ENCODE measurements around the gene DNPEP.
"Not testable (repeated sequence)": the region's sequence is repeated elsewhere in the genome, so short reads cannot be mapped to it uniquely, and the experiment has no call there.

The DNPEP gene

GRCh38 chr2:219419331-219420197 is 31.9 kb upstream of the DNPEP start:
- no peak for DNase-seq

GRCh38 chr2:219419012-219419324 is 31.3 kb upstream of the DNPEP start:
- no peak for DNase-seq

GRCh38 chr2:219418155-219419011 is 30.7 kb upstream of the DNPEP start, which contains the start of gene DES:
Gene DES, plus strand, starts transcription at chr2:219418377. Its CDS starts 86 bp downstream, at chr2:219418463.
- peak; percentile 45 for DNase-seq

GRCh38 chr2:219417374-219417773 is 29.7 kb upstream of the DNPEP start:
- peak; percentile 42 for DNase-seq

GRCh38 chr2:219416938-219417337 is 29.2 kb upstream of the DNPEP start:
- no peak for DNase-seq

- DNase-seq: no peak
These were observed 28.5 kb upstream of the DNPEP start for GRCh38 chr2:219416235-219416602.

- no peak for DNase-seq
These were observed 28.0 kb upstream of the DNPEP start for GRCh38 chr2:219415580-219416234.

GRCh38 chr2:219414857-219415256 is 27.1 kb upstream of the DNPEP start:
- no peak for DNase-seq

- no peak for DNase-seq
These were observed 22.7 kb upstream of the DNPEP start for GRCh38 chr2:219410390-219410789.

GRCh38 chr2:219409619-219410018 is 21.9 kb upstream of the DNPEP start:
- no peak for DNase-seq

GRCh38 chr2:219408631-219409030 is 20.9 kb upstream of the DNPEP start:
- peak; percentile 81 for DNase-seq

GRCh38 chr2:219408204-219408603 is 20.5 kb upstream of the DNPEP start:
- DNase-seq: peak; percentile 48

GRCh38 chr2:219407343-219407742 is 19.6 kb upstream of the DNPEP start:
- not testable (repeated sequence) for DNase-seq

GRCh38 chr2:219406861-219407230 is 19.1 kb upstream of the DNPEP start:
- peak; percentile 99 for DNase-seq

- no peak for DNase-seq
These were observed 18.5 kb upstream of the DNPEP start for GRCh38 chr2:219405958-219406860.

GRCh38 chr2:219405451-219405850 is 17.7 kb upstream of the DNPEP start:
- DNase-seq: peak; percentile 64

GRCh38 chr2:219404954-219405353 is 17.2 kb upstream of the DNPEP start:
- DNase-seq: no peak

GRCh38 chr2:219404291-219404910 is 16.7 kb upstream of the DNPEP start:
- DNase-seq: no peak

- no peak for DNase-seq
These were observed 16.1 kb upstream of the DNPEP start for GRCh38 chr2:219403861-219404260.

- DNase-seq: peak; percentile 89
These were observed 15.2 kb upstream of the DNPEP start for GRCh38 chr2:219402665-219403515.

GRCh38 chr2:219401606-219402005 is 13.9 kb upstream of the DNPEP start:
- no peak for DNase-seq
